Endothelial cell of umbilical vein (primary cell): ENCODE measurements around the gene SYNPR.

Experiments
- POLR2AphosphoS5 ChIP-seq: IDR thresholded peaks from 2 replicates; pipeline ENCODE4 v1.6.1; 2012; ENCODE audit warnings: low read depth, mild to moderate bottlenecking, control low read depth, low read length, moderate library complexity; ENCODE audit not compliant: insufficient read depth
- TF ChIP-seq, protein P1 (sequence below), 2 donors: IDR thresholded peaks; 1 replicate in 1 of 2; 2 replicates in 1 of 2; pipeline ENCODE4 v1.5.1; 2011; ENCODE audit warnings: low read length in 2 of 2, mild to moderate bottlenecking in 2 of 2, moderate library complexity in 2 of 2, control low read depth in 1 of 2, inconsistent platforms in 1 of 2, low read depth in 1 of 2; ENCODE audit not compliant: insufficient read depth in 1 of 2; ENCODE audit errors: extremely low read depth in 1 of 2
- TF ChIP-seq, protein P2 (sequence below): IDR thresholded peaks from 2 replicates; pipeline ENCODE4 v1.6.1; 2011; ENCODE audit not compliant: insufficient read depth, insufficient read length

DNA sequence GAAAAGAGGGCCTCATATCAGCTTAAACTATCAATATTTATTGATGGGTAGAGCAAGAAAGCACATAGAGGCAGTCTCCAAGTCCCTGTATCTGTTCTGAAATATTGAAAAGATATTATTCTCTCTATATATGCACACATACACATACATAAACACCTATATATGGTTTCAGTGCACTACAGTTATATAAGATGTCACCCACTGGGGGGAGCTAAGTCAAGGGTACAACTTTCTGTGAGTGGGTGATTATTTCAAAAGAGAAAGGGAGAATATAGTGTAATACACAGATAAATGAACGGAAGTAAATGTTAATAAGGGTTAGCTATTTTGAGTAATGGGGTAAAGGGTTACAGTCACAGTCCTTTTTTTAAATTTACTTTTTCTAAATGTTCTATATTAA is 383.1 kb downstream of the SYNPR start:
- TF ChIP-seq POLR2AphosphoS5 = no peak
- TF ChIP-seq, protein P1, sequence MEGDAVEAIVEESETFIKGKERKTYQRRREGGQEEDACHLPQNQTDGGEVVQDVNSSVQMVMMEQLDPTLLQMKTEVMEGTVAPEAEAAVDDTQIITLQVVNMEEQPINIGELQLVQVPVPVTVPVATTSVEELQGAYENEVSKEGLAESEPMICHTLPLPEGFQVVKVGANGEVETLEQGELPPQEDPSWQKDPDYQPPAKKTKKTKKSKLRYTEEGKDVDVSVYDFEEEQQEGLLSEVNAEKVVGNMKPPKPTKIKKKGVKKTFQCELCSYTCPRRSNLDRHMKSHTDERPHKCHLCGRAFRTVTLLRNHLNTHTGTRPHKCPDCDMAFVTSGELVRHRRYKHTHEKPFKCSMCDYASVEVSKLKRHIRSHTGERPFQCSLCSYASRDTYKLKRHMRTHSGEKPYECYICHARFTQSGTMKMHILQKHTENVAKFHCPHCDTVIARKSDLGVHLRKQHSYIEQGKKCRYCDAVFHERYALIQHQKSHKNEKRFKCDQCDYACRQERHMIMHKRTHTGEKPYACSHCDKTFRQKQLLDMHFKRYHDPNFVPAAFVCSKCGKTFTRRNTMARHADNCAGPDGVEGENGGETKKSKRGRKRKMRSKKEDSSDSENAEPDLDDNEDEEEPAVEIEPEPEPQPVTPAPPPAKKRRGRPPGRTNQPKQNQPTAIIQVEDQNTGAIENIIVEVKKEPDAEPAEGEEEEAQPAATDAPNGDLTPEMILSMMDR (IDR thresholded peaks at IDR 0.05; ENCODE audit: extremely low read depth in 1 of 2, insufficient read depth in 1 of 2, low read depth in 1 of 2, low read length in 2 of 2) = no peak
- TF ChIP-seq, protein P2, sequence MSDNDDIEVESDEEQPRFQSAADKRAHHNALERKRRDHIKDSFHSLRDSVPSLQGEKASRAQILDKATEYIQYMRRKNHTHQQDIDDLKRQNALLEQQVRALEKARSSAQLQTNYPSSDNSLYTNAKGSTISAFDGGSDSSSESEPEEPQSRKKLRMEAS = no peak
